ENCODE results near the gene NLGN4Y.
"Not testable (repeated sequence)": the region's sequence is repeated elsewhere in the genome, so short reads cannot be mapped to it uniquely, and the experiment has no call there.

The NLGN4Y gene

GRCh38 chrY:14860448-14860847 is 336.1 kb downstream of the NLGN4Y start:
- DNase-seq, result no peak

GRCh38 chrY:14861033-14861432 is 336.7 kb downstream of the NLGN4Y start:
- not testable (repeated sequence) for DNase-seq

GRCh38 chrY:14871971-14872370 is 347.6 kb downstream of the NLGN4Y start:
- DNase-seq, result no peak
